ENCODE results near the gene ITPK1.
A peak's percentile ranks its signal among the peaks of the same experiment; 100 is the strongest.

ITPK1 gene

DNA sequence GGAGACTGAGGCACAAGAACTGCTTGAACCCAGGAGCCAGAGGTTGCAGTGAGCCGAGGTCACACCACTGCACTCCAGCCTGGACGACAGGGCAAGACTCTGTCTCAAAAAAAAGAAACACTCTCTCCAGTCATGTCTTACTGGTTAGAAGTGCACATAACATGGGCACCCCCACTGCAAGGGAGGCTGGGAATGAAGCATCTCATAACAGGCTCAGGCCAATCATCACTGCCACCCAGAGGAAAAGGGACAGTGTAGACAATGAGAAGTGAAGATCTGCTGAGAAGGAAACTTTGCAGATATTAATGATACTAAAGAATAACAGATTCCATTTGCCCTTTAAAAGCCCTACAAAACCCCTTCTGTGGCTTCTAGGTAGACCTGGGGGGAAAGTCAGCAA lies 66.9 kb downstream of the ITPK1 start:
- TF ChIP-seq, protein P1, sequence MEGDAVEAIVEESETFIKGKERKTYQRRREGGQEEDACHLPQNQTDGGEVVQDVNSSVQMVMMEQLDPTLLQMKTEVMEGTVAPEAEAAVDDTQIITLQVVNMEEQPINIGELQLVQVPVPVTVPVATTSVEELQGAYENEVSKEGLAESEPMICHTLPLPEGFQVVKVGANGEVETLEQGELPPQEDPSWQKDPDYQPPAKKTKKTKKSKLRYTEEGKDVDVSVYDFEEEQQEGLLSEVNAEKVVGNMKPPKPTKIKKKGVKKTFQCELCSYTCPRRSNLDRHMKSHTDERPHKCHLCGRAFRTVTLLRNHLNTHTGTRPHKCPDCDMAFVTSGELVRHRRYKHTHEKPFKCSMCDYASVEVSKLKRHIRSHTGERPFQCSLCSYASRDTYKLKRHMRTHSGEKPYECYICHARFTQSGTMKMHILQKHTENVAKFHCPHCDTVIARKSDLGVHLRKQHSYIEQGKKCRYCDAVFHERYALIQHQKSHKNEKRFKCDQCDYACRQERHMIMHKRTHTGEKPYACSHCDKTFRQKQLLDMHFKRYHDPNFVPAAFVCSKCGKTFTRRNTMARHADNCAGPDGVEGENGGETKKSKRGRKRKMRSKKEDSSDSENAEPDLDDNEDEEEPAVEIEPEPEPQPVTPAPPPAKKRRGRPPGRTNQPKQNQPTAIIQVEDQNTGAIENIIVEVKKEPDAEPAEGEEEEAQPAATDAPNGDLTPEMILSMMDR (IDR thresholded peaks at IDR 0.05; ENCODE audit: extremely low read depth, missing control alignments) = no peak
- no peak for DNase-seq (ENCODE audit: low spot score)

DNA sequence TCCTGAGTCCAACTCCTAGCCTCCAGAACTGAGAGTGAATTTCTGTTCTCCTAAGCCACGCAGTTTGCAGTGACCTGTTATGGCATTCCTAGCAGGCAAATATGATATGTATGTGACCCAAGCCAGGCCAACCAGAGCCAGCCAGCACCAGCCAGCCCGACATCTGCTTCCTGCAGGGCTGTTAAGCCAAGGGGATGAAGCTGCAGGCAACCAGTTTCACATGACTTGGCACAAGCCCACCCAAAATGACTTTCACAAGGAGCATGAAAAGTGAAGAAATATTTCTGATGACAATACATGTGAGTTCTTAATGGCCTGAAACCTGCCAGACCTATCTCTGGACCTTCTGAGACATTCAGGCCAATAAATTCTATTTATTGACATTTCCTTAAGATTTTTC lies 68.1 kb downstream of the ITPK1 start:
- TF ChIP-seq, protein P1 (IDR thresholded peaks at IDR 0.05; ENCODE audit: extremely low read depth, missing control alignments) = no peak
- no peak for DNase-seq (ENCODE audit: low spot score)

DNA sequence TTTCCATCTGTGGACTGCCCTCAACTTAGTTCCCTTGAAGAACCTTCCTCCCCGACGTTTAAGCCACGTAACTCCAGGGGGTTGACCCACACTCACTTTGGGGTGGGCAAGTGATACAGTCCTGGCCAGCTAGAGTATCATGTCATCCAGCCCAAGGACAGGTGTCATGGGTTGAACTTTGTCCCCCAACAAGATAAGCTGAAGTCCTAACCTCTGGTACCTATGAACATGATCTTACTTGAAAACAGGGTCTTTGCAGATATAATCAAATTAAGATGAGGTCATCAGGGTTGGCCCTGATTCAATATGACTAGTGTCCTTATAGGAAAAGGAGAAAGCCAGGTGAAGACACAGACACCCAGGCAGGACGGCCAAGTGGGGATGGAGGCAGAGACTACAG lies 68.6 kb downstream of the ITPK1 start:
- TF ChIP-seq, protein P1 (IDR thresholded peaks at IDR 0.05; ENCODE audit: extremely low read depth, missing control alignments) = no peak
- no peak for DNase-seq (ENCODE audit: low spot score)

DNA sequence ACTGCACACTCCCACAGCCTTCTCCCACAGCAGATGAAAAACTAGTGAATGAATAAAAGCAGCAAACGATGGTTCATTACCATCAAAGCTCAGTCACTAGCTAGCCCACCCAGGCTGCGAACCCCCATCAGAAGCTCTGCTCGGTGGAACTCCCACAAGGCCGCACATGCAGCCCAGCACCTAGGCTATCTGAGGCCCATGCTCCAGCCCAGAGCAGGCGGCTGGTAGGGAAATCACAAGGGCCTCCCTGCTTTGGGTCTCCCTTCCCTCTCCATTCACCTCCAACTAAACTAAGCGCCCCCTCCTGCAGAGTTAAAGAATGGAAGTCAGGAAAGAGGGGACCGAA lies 69.0 kb downstream of the ITPK1 start:
- no peak for DNase-seq (ENCODE audit: low spot score)
- TF ChIP-seq, protein P1 (IDR thresholded peaks at IDR 0.05; ENCODE audit: extremely low read depth, missing control alignments) = no peak

DNA sequence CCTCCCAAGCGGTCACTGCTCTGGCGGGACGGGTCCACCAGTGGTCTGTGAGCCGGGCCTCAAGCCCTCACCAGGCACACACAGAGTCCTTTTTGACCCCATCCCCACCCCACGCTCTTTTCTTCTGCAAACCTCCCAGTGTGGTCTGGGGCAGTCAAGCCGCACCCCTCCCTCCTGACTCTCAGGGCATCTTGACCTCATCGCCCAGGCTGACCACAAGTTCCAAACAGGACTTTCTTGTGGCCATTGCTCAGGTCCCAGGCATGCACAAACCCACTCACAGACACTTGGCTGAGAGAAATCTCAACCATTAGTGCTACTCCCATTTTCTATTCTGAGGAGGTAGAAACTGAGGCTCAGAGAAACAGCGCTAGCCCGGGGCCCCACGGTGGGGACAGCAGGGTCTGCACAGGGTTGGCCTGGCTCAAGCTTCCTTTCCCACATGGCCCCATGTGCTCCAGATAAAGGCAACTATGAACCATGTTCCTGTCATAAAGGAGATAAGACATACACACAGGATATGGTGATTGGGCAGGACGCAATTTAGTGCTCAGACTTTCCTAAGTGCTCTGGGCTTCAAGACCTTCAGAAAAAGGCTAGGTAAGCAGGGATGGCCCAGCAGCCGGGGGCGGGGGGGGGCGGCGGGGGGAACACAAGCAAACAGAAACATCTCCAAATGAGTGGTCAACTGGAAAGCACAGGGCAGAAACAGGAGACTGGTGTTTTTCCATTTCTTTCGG lies 69.6 kb downstream of the ITPK1 start:
- DNase-seq (ENCODE audit: low spot score) = no peak

DNA sequence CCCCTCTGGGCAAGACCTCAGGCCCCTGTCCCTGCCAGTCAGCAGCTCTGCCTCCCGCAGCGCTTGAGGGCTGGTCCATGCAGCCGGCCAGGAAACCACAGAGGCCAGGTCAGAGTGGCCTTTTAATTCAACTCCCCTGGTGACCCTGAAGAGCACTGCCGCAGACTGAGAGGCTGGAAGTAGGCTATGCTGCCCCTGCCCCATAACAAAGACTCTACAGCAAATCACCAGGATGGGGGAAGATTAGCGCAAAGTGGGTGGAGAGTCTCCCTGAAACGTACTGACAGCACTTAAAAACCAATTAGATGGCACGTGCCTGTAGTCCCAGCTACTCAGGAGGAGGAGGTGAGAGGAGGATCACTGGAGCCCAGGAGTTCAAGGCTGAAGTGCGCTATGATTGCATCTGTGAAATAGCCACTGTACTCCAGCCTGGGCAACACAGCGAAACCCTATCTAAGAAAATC lies 70.5 kb downstream of the ITPK1 start:
- TF ChIP-seq, protein P1 (IDR thresholded peaks at IDR 0.05; ENCODE audit: extremely low read depth, missing control alignments) = no peak
- no peak for DNase-seq (ENCODE audit: low spot score)

More for the DNA sequence above, 69.6 kb downstream of the ITPK1 start:
- TF ChIP-seq, protein P1 (IDR thresholded peaks at IDR 0.05; ENCODE audit: extremely low read depth, missing control alignments) = no peak

DNA sequence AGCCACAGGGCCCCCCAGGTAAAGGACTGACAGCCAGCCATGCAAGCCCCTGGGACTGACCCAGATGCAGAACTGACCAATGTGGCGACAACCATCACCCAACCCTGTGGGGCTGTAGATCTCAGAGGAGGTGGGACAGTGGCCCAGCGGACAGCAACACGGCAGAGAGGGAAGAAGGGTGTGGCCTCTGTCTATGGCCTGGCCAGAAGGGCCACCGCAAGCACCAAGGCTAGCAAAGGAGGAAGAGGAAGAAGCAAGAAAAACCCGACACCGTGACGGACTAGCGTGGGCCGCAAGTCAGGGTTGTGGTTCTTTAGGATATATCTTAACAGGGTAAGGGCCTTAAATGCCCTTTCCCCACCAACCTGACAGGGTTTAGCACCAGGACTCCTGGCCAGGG lies 71.2 kb downstream of the ITPK1 start:
- DNase-seq (ENCODE audit: low spot score) = peak; percentile 53
- TF ChIP-seq, protein P1 (IDR thresholded peaks at IDR 0.05; ENCODE audit: extremely low read depth, missing control alignments) = no peak
